ENCODE data around the gene ELAVL1. TPM values are rescaled to one million over a fixed set of nuclear protein-coding genes. Genes with fewer than 3 reads are reported as not detected.
A peak's percentile ranks its signal among the peaks of the same experiment; 100 is the strongest.

Gene ELAVL1
- total RNA-seq, 2 donors from 2014 or later, result 90.5 to 115 TPM

- Mint-ChIP-seq H3K9me3 (no peaks in the 10 kb centered on the region), H3K27ac (no peak overlapping the region), H3K4me1 (ENCODE audit: low read depth) (peaks cover 25% of the 10 kb centered on the region), H3K27me3 (ENCODE audit: low read depth) (peaks cover 28% of the 10 kb centered on the region), H3K36me3 (ENCODE audit: insufficient read depth in 2 of 2) (peaks cover 1 to 14% of the 10 kb centered on the region in 2 donors), H3K4me3 (peak overlapping the region; percentile 76 to 78)
- ATAC-seq (replicated peaks in 1 of 2) (no peak), DNase-seq (no peak)
Observed at GRCh38 chr19:7915250-7916102, 90.0 kb downstream of the ELAVL1 start.

GRCh38 chr19:7914598-7915045, 90.8 kb downstream of the ELAVL1 start, which contains the start of gene TGFBR3L:
Gene TGFBR3L (plus strand): TSS chr19:7914830.
- no peak for DNase-seq
- no peak within 1 kb of the TSS for H3K27ac Mint-ChIP-seq
- no peaks in the 10 kb centered on the region for H3K9me3 Mint-ChIP-seq
- H3K4me3 Mint-ChIP-seq, result peak within 1 kb of the TSS; percentile 76 to 78
- no peak for ATAC-seq (replicated peaks in 1 of 2)
- peaks cover under 1 to 12% of the 10 kb centered on the region in 2 donors for H3K36me3 Mint-ChIP-seq (ENCODE audit: insufficient read depth in 2 of 2)
- peaks cover 24% of the 10 kb centered on the region for H3K27me3 Mint-ChIP-seq (ENCODE audit: low read depth)
- H3K4me1 Mint-ChIP-seq (ENCODE audit: low read depth), result peaks cover 21% of the 10 kb centered on the region

GRCh38 chr19:7914099-7914498, 91.3 kb downstream of the ELAVL1 start:
- no peak for ATAC-seq (replicated peaks in 1 of 2)
- no peak for DNase-seq
- peaks cover 17% of the 10 kb centered on the region for H3K4me1 Mint-ChIP-seq (ENCODE audit: low read depth)
- no peaks in the 10 kb centered on the region for H3K9me3 Mint-ChIP-seq
- peaks cover 21% of the 10 kb centered on the region for H3K27me3 Mint-ChIP-seq (ENCODE audit: low read depth)
- no peak overlapping the region for H3K4me3 Mint-ChIP-seq
- peaks cover 0 to 12% of the 10 kb centered on the region in 2 donors for H3K36me3 Mint-ChIP-seq (ENCODE audit: insufficient read depth in 2 of 2)
- no peak overlapping the region for H3K27ac Mint-ChIP-seq

- no peak for DNase-seq
- H3K27me3 Mint-ChIP-seq (ENCODE audit: low read depth), result peaks cover 21% of the 10 kb centered on the region
- H3K9me3 Mint-ChIP-seq, result no peaks in the 10 kb centered on the region
- peaks cover 17% of the 10 kb centered on the region for H3K4me1 Mint-ChIP-seq (ENCODE audit: low read depth)
- H3K4me3 Mint-ChIP-seq, result no peak overlapping the region
- no peak for ATAC-seq (replicated peaks in 1 of 2)
- H3K27ac Mint-ChIP-seq, result no peak overlapping the region
- peaks cover 0 to 12% of the 10 kb centered on the region in 2 donors for H3K36me3 Mint-ChIP-seq (ENCODE audit: insufficient read depth in 2 of 2)
Observed at GRCh38 chr19:7913652-7914051, 91.8 kb downstream of the ELAVL1 start.

GRCh38 chr19:7912697-7913564, 92.5 kb downstream of the ELAVL1 start:
- peaks cover 11% of the 10 kb centered on the region for H3K4me1 Mint-ChIP-seq (ENCODE audit: low read depth)
- H3K36me3 Mint-ChIP-seq (ENCODE audit: insufficient read depth in 2 of 2), result peaks cover 0 to 12% of the 10 kb centered on the region in 2 donors
- no peak overlapping the region for H3K27ac Mint-ChIP-seq
- no peak for DNase-seq
- peaks cover 15% of the 10 kb centered on the region for H3K27me3 Mint-ChIP-seq (ENCODE audit: low read depth)
- H3K9me3 Mint-ChIP-seq, result no peaks in the 10 kb centered on the region
- no peak overlapping the region for H3K4me3 Mint-ChIP-seq
- no peak for ATAC-seq (replicated peaks in 1 of 2)

- no peak for ATAC-seq (replicated peaks in 1 of 2)
Observed at GRCh38 chr19:7912144-7912696, 93.2 kb downstream of the ELAVL1 start.

GRCh38 chr19:7911508-7912143, 93.8 kb downstream of the ELAVL1 start:
- DNase-seq (no peak), ATAC-seq (replicated peaks in 1 of 2) (no peak)
- peaks cover 12% of the 10 kb centered on the region for H3K27me3 Mint-ChIP-seq (ENCODE audit: low read depth)
- H3K4me1 Mint-ChIP-seq (ENCODE audit: low read depth), result peaks cover 16% of the 10 kb centered on the region
- no peaks in the 10 kb centered on the region for H3K9me3 Mint-ChIP-seq
- H3K4me3 Mint-ChIP-seq, result no peak overlapping the region
- H3K27ac Mint-ChIP-seq, result no peak overlapping the region
- peaks cover 0 to 12% of the 10 kb centered on the region in 2 donors for H3K36me3 Mint-ChIP-seq (ENCODE audit: insufficient read depth in 2 of 2)

More at GRCh38 chr19:7912144-7912696, 93.2 kb downstream of the ELAVL1 start:
- Mint-ChIP-seq H3K9me3 (no peaks in the 10 kb centered on the region), H3K4me1 (ENCODE audit: low read depth) (peaks cover 10% of the 10 kb centered on the region), H3K27me3 (ENCODE audit: low read depth) (peaks cover 12% of the 10 kb centered on the region), H3K36me3 (ENCODE audit: insufficient read depth in 2 of 2) (peaks cover 0 to 12% of the 10 kb centered on the region in 2 donors), H3K4me3 (no peak overlapping the region), H3K27ac (no peak overlapping the region)
- no peak for DNase-seq

- DNase-seq (no peak), ATAC-seq (replicated peaks in 1 of 2) (no peak)
- Mint-ChIP-seq H3K4me3 (no peak overlapping the region), H3K4me1 (ENCODE audit: low read depth) (peaks cover 20% of the 10 kb centered on the region), H3K9me3 (no peaks in the 10 kb centered on the region), H3K36me3 (ENCODE audit: insufficient read depth in 2 of 2) (peaks cover 2 to 12% of the 10 kb centered on the region in 2 donors), H3K27ac (no peak overlapping the region), H3K27me3 (ENCODE audit: low read depth) (peaks cover 8% of the 10 kb centered on the region)
Observed at GRCh38 chr19:7910321-7911161, 94.9 kb downstream of the ELAVL1 start.

GRCh38 chr19:7909471-7910067, 95.9 kb downstream of the ELAVL1 start:
- ATAC-seq (replicated peaks in 1 of 2) (no peak), DNase-seq (no peak)
- Mint-ChIP-seq H3K36me3 (ENCODE audit: insufficient read depth in 2 of 2) (peaks cover 7 to 12% of the 10 kb centered on the region in 2 donors), H3K27me3 (ENCODE audit: low read depth) (no peaks in the 10 kb centered on the region), H3K27ac (no peak overlapping the region), H3K4me1 (ENCODE audit: low read depth) (peaks cover 25% of the 10 kb centered on the region), H3K4me3 (no peak overlapping the region), H3K9me3 (no peaks in the 10 kb centered on the region)

GRCh38 chr19:7908742-7909461, 96.5 kb downstream of the ELAVL1 start:
- H3K4me1 Mint-ChIP-seq (ENCODE audit: low read depth), result peaks cover 29% of the 10 kb centered on the region
- no peak for DNase-seq
- no peaks in the 10 kb centered on the region for H3K27me3 Mint-ChIP-seq (ENCODE audit: low read depth)
- no peaks in the 10 kb centered on the region for H3K9me3 Mint-ChIP-seq
- no peak for ATAC-seq (replicated peaks in 1 of 2)
- peaks cover 8 to 12% of the 10 kb centered on the region in 2 donors for H3K36me3 Mint-ChIP-seq (ENCODE audit: insufficient read depth in 2 of 2)
- H3K4me3 Mint-ChIP-seq, result no peak overlapping the region
- no peak overlapping the region for H3K27ac Mint-ChIP-seq

All from activated T-cell treated with anti-CD3 and anti-CD28 coated beads, Interleukin-2, amount 50 U/mL, for 72 hours (primary cell).